ENCODE data around the gene CLIP4. TPM values are rescaled to one million over a fixed set of nuclear protein-coding genes. Genes with fewer than 3 reads are reported as not detected.
A peak's percentile ranks its signal among the peaks of the same experiment; 100 is the strongest.

CLIP4 gene
- total and polyA plus RNA-seq, 2 experiments from 2014 or later, result 0.06 to 0.14 TPM

- no peaks in the 10 kb centered on the region for H3K9me3 Mint-ChIP-seq
- H4K20me1 ChIP-seq (replicated peaks; ENCODE audit: insufficient read depth), result no peaks in the 10 kb centered on the region
- no peaks in the 10 kb centered on the region for H3K36me3 Mint-ChIP-seq (ENCODE audit: low read depth)
- no peaks in the 10 kb centered on the region for H3K4me1 Mint-ChIP-seq
- no peak overlapping the region for H3K4me2 ChIP-seq
- H3K36me3 ChIP-seq (ENCODE audit: insufficient read depth), result no peaks in the 10 kb centered on the region
- DNase-seq (ENCODE audit: low spot score) (no peak), ATAC-seq (peak; percentile 61)
- H3K4me3 Mint-ChIP-seq, result no peak overlapping the region
- 0 out of 2 replicates have a peak, but pooled peaks cover 4% of the 10 kb centered on the region for H3K9me2 ChIP-seq (ENCODE audit: insufficient read depth)
- no peaks in the 10 kb centered on the region for H3K27me3 ChIP-seq (ENCODE audit: insufficient read depth)
- H2AFZ ChIP-seq, result no peak overlapping the region
- no peak overlapping the region for H3K4me3 ChIP-seq
- H3K27ac ChIP-seq (ENCODE audit: low read depth), result no peak overlapping the region
- no peaks in the 10 kb centered on the region for H3K27me3 Mint-ChIP-seq (ENCODE audit: insufficient read depth, low read depth, poor library complexity)
- no peaks in the 10 kb centered on the region for H3K79me2 ChIP-seq (replicated peaks; ENCODE audit: insufficient read depth)
- TF ChIP-seq EZH2phosphoT487 (IDR thresholded peaks at IDR 0.05; ENCODE audit: unreplicated experiment), result no peak
- no peaks in the 10 kb centered on the region for H3F3A ChIP-seq (replicated peaks; ENCODE audit: low read depth)
- no peaks in the 10 kb centered on the region for H3K4me1 ChIP-seq (ENCODE audit: insufficient read depth)
- H3K27ac Mint-ChIP-seq, result no peak overlapping the region
Observed at GRCh38 chr2:29147963-29148362, 32.7 kb downstream of the CLIP4 start.

DNA sequence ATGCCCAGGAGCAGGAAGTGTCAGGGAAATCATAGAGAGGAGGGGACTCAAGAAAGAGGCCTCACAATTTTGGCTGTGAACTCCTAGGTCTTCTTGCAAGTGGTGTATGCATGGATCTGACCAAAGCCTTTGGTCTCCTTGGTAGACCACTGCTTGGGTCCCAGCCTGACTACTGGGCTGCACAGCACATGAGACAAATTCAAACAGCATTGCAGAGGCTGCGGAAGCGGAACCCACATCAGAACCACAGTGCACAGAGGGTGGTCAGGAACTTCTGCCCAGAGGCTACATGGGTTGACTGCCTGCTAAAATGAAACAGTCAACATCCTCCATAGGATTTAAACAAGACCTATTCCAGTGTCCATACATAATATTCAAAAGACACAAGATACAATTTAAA is 39.4 kb downstream of the CLIP4 start:
- Histone ChIP-seq H3K27ac (ENCODE audit: low read depth) (no peak overlapping the region), H2AFZ (peak overlapping the region; percentile 38; the same call in 1 of the 2 replicates), H3F3A (replicated peaks; ENCODE audit: low read depth) (no peaks in the 10 kb centered on the region), H3K9me2 (ENCODE audit: insufficient read depth) (no peaks in the 10 kb centered on the region), H4K20me1 (replicated peaks; ENCODE audit: insufficient read depth) (no peaks in the 10 kb centered on the region), H3K4me1 (ENCODE audit: insufficient read depth) (peaks cover 7% of the 10 kb centered on the region; the same call in 1 of the 2 replicates), H3K4me2 (no peak overlapping the region), H3K36me3 (ENCODE audit: insufficient read depth) (no peaks in the 10 kb centered on the region), H3K4me3 (no peak overlapping the region), H3K79me2 (replicated peaks; ENCODE audit: insufficient read depth) (no peaks in the 10 kb centered on the region), H3K27me3 (ENCODE audit: insufficient read depth) (no peaks in the 10 kb centered on the region)
- ATAC-seq, result no peak
- no peaks in the 10 kb centered on the region for H3K9me3 Mint-ChIP-seq
- no peaks in the 10 kb centered on the region for H3K36me3 Mint-ChIP-seq (ENCODE audit: low read depth)
- no peak for DNase-seq (ENCODE audit: low spot score)
- H3K4me3 Mint-ChIP-seq, result no peak overlapping the region
- H3K27ac Mint-ChIP-seq, result no peak overlapping the region
- peaks cover 5% of the 10 kb centered on the region; the same call in 2 of the 3 replicates for H3K4me1 Mint-ChIP-seq
- no peaks in the 10 kb centered on the region for H3K27me3 Mint-ChIP-seq (ENCODE audit: insufficient read depth, low read depth, poor library complexity)
- TF ChIP-seq, protein P1, sequence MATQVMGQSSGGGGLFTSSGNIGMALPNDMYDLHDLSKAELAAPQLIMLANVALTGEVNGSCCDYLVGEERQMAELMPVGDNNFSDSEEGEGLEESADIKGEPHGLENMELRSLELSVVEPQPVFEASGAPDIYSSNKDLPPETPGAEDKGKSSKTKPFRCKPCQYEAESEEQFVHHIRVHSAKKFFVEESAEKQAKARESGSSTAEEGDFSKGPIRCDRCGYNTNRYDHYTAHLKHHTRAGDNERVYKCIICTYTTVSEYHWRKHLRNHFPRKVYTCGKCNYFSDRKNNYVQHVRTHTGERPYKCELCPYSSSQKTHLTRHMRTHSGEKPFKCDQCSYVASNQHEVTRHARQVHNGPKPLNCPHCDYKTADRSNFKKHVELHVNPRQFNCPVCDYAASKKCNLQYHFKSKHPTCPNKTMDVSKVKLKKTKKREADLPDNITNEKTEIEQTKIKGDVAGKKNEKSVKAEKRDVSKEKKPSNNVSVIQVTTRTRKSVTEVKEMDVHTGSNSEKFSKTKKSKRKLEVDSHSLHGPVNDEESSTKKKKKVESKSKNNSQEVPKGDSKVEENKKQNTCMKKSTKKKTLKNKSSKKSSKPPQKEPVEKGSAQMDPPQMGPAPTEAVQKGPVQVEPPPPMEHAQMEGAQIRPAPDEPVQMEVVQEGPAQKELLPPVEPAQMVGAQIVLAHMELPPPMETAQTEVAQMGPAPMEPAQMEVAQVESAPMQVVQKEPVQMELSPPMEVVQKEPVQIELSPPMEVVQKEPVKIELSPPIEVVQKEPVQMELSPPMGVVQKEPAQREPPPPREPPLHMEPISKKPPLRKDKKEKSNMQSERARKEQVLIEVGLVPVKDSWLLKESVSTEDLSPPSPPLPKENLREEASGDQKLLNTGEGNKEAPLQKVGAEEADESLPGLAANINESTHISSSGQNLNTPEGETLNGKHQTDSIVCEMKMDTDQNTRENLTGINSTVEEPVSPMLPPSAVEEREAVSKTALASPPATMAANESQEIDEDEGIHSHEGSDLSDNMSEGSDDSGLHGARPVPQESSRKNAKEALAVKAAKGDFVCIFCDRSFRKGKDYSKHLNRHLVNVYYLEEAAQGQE (IDR thresholded peaks at IDR 0.05; ENCODE audit: unreplicated experiment), result no peak
- TF ChIP-seq EZH2phosphoT487 (IDR thresholded peaks at IDR 0.05; ENCODE audit: unreplicated experiment) (no peak), CTCF (conservative IDR thresholded peaks at IDR 0.05; ENCODE audit: low read depth in 2 of 2) (no peak), ZNF114 (CRISPR knock-in tag; IDR thresholded peaks at IDR 0.05) (no peak), NANOG (IDR thresholded peaks at IDR 0.05; ENCODE audit: borderline replicate concordance) (no peak), STAT1 (IDR thresholded peaks at IDR 0.05; ENCODE audit: unreplicated experiment) (no peak), ZNF462 (CRISPR knock-in tag; IDR thresholded peaks at IDR 0.05) (no peak), CREB1 (CRISPR knock-in tag; IDR thresholded peaks at IDR 0.05; ENCODE audit: low read depth) (no peak), EZH2 (IDR thresholded peaks at IDR 0.05; ENCODE audit: low read depth, unreplicated experiment) (no peak)
